A549 (cell line): ENCODE results near the gene FHAD1.

Source experiments
- NFE2L2 ChIP-seq: fragments of 150-350 bp; conservative IDR thresholded peaks from 2 replicates; pipeline ENCODE4 v1.6.1; 2014; ENCODE audit warnings: low read length
- TF ChIP-seq, protein P1 (sequence below): fragments of >200 bp; sonication (Bioruptor Twin); formaldehyde crosslinking; IDR thresholded peaks from 3 replicates; pipeline ENCODE4 v1.5.1; 2016

DNA sequence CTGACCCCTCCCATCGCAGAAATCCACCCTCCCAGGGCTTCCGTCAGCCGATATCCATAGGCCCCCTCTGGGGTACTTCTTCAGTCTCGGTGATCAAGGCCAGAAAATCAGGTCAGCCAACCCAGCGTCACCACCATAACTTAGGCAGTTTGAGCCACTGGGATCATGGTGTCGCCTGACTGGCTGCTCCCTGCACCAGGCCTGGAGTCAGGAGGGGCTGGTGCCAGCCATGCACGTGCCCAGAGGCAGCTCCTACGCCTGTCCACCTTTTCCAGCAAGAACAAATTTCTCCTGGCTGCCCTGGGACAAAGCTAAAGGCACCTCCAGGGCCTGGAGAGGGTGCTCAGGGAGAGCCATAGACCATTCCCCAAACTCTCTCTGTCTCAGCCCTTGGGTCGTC lies 186.4 kb downstream of the FHAD1 start:
- TF ChIP-seq, protein P1, sequence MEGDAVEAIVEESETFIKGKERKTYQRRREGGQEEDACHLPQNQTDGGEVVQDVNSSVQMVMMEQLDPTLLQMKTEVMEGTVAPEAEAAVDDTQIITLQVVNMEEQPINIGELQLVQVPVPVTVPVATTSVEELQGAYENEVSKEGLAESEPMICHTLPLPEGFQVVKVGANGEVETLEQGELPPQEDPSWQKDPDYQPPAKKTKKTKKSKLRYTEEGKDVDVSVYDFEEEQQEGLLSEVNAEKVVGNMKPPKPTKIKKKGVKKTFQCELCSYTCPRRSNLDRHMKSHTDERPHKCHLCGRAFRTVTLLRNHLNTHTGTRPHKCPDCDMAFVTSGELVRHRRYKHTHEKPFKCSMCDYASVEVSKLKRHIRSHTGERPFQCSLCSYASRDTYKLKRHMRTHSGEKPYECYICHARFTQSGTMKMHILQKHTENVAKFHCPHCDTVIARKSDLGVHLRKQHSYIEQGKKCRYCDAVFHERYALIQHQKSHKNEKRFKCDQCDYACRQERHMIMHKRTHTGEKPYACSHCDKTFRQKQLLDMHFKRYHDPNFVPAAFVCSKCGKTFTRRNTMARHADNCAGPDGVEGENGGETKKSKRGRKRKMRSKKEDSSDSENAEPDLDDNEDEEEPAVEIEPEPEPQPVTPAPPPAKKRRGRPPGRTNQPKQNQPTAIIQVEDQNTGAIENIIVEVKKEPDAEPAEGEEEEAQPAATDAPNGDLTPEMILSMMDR = no peak
- no peak for TF ChIP-seq NFE2L2
